ENCODE data around the gene DYSF. TPM values are rescaled to one million over a fixed set of nuclear protein-coding genes. Genes with fewer than 3 reads are reported as not detected.

Gene DYSF
- polyA plus RNA-seq, 3 donors, result 16.0 to 20.5 (median 17.0) TPM

- no peak for DNase-seq (ENCODE audit: low read depth in 3 of 3, low spot score in 2 of 3)
These were observed 142.7 kb downstream of the DYSF start for GRCh38 chr2:71596011-71596410.

DNA sequence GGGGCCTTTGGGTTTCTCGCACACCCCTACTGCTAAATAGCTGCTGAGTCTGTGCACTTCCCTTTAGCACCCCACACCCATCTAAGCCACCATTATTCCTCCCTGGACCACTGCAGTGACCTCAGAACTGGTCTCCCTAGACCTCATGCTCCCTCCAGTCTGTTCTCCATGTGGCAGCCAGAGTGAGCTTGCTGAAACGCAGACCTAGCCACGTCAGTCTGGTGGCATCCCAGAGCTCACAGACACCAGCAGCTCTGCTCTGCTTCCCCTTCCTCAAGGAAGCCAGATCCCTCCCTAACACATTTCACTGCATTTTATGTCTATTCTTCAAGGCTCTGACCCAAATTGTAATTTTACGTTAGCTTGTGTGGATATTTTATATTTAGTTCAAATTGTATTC, 144.4 kb downstream of the DYSF start:
- no peak for DNase-seq (ENCODE audit: low read depth in 3 of 3, low spot score in 2 of 3)

DNA sequence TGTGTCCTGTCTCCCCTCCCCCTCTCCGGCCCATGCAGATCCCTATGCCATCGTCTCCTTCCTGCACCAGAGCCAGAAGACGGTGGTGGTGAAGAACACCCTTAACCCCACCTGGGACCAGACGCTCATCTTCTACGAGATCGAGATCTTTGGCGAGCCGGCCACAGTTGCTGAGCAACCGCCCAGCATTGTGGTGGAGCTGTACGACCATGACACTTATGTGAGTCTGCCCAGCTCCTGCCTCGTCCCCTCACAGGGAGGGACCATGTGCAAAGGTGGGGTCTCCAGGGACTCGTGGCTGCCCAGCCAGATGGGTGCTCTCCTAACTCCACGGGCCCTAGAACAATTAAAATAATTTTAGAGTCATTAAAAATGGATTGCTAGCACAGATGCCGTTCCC, 145.2 kb downstream of the DYSF start:
- no peak for DNase-seq (ENCODE audit: low read depth in 3 of 3, low spot score in 2 of 3)

- DNase-seq (ENCODE audit: low read depth in 3 of 3, low spot score in 2 of 3), result no peak
These were observed 145.7 kb downstream of the DYSF start for GRCh38 chr2:71599038-71599437.

DNA sequence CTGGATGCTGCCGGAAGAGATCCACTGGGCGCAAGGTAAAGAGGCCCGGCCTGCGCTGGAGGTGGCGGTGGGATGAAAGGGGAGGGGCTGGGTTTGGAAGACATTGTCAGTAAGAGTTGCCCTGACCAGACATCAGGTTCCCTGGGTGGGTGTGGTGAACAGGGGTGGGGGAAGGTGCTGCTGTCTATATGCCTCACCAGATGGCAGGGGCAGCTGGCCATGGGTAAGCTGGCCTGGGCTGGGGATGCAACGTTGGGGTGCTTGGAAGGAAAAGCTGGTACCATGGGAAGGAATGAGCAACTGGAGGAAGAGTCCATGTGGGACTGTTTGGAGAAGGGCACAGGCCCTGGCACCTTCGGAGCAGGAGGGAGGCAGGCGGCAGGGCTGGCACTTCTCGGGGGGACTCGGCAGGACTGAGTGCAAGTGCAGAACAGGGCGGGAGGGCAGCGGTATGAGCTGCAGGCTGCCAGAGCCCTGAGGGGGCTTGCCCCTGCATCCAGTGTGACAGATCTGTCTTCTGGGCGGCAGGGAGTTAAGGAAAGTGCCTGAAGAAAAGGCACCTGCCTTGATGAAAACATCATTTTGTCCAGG, 146.4 kb downstream of the DYSF start:
- DNase-seq (ENCODE audit: low read depth in 3 of 3, low spot score in 2 of 3), result no peak

- no peak for DNase-seq (ENCODE audit: low read depth in 3 of 3, low spot score in 2 of 3)
These were observed 147.2 kb downstream of the DYSF start for GRCh38 chr2:71600555-71600954.

GRCh38 chr2:71601136-71602114, 148.1 kb downstream of the DYSF start:
- DNase-seq (ENCODE audit: low read depth in 3 of 3, low spot score in 2 of 3), result no peak

DNA sequence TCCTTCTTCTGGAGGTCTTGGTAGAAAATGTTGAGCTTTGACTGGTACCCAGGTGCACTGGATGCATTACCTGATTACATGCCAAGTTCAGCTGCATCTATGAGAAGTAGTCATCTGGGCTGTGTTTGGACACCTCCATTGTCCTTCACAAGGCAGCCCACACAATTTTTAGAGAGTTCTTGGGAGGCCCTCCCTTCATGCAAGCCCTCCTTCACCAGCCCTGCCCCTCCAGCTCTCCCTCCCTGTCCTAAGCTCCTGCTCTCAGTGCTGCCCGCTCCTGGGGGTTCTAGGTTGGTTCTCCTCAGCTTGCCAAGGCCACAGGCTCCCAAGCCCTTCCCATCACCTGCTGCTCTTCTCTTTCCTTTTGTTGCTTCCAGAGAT, 148.7 kb downstream of the DYSF start:
- DNase-seq (ENCODE audit: low read depth in 3 of 3, low spot score in 2 of 3), result no peak

DNA sequence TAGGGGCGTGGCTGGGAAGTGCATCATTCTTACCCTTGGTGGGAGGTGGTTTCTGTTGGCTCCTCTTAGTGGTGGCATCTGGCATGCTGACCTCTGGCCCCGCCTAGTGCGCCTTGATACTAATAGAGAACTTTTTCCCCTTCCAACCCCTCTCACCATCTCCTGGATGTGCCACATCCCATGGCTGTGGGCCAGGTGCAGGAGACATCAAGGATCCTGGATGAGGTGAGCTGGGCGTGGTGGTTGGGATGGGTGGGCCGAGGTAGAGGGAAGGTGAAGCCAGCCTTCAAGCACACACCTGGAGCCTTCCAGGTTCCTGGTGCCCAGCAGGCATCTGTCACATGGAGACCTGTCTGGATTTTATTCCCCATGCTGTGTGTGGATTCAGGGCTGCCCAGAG, 149.2 kb downstream of the DYSF start:
- no peak for DNase-seq (ENCODE audit: low read depth in 3 of 3, low spot score in 2 of 3)

DNA sequence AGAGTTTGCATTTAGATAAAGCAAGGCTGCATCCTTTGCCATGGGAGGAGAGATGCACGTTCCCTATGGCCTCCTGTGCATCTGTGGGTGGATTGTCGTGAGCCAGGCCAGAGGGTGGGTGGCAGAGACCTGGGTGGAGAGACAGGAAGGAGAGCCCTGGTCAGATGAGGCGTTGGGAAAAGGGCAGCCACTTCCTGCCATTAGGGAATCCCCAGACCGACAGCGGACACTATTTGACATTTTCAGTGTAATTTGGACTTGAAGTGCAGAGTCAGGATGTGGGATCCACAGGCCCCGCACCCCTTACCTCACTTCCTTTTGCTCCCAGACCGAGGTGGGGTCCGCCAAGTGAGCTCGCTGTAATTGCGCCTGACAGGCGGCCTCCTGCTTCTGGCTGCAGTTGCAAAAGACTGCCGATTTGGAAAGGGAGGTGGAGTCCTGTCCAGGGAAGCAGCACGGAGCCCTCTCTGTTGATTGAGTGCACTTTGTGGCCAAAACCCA, 150.0 kb downstream of the DYSF start:
- no peak for DNase-seq (ENCODE audit: low read depth in 3 of 3, low spot score in 2 of 3)

GRCh38 chr2:71603851-71604725, 150.7 kb downstream of the DYSF start:
- DNase-seq (ENCODE audit: low read depth in 3 of 3, low spot score in 2 of 3), result no peak

GRCh38 chr2:71604726-71605120, 151.4 kb downstream of the DYSF start:
- no peak for DNase-seq (ENCODE audit: low read depth in 3 of 3, low spot score in 2 of 3)

- DNase-seq (ENCODE audit: low read depth in 3 of 3, low spot score in 2 of 3), result no peak
These were observed 151.8 kb downstream of the DYSF start for GRCh38 chr2:71605173-71605641.

DNA sequence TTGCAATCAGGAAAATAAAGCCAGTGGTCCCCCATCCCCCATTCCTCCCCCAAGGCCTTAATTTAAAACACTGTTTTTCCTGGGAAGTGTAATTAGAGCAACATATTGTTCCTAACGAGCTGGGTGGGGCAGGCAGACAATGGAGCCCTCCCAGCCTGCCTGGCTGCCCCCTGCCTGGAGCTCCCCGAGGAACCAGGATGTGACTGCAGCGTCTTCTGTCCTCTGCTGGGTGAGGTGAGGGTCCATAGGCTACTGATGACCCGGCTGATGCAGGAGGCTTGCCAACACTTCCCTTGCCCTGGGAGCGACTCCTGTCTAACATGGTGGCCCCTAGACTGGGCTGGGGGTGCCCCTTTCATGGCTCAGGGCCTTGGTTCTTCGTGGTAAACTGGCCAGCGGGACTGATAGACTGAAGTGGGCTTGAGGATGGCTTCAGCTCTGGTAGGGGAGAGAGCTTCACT, 152.4 kb downstream of the DYSF start:
- no peak for DNase-seq (ENCODE audit: low read depth in 3 of 3, low spot score in 2 of 3)

DNA sequence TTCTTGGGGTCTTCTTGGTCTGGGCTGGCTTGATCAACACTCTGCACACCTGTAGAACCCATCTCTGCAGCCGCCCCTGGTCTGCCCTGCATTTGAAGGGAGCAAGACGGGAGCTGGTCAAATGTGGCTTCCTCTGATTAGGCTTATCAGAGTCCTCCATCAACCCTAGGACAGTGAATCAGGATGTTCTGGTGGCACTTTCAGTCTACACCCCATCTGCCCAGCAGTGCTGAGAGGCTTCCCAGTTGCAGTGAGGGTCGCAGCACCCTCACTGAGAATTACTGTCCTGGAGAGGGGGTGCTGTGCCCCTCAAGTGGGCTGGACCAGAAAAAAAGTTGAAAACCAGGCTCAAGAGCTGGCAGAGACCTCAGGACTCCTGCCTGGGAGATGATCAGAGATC, 152.9 kb downstream of the DYSF start:
- DNase-seq (ENCODE audit: low read depth in 3 of 3, low spot score in 2 of 3), result no peak

DNA sequence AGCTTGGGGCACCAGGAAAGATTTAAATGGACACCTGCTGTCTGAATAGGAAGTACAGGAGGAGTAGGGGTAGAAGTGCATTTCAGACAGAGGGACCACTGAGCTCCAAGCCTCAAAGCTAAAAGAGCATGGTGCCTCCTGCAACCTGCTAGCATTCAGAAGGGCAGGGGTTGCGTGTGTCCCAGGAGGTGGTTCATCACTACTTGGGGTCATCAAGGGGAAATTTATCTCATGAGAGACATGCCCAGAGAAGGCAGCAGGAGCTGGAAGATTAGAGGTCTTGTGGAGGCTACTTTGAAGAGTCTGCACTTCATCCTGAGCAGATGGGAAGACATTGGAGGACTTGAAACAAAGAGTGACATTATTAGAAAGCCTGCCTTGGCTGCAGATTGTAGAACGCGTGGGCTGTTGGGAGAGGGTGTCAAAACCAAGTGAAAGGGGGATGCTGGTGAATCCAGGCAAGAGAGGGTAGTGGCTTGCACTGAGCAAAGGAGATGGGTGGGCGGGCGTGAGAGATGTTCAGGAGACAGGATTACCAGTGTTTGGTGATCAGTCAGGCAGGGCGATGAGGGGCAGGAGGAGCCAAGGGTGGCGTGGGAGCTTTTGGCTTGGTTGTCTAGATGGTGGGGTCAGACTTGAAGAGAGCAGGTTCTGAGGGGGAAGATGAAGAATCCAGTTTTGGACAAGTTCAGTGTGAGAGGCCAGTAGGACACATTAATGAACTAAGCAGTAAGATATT, 154.0 kb downstream of the DYSF start:
- no peak for DNase-seq (ENCODE audit: low read depth in 3 of 3, low spot score in 2 of 3)

GRCh38 chr2:71608034-71608433, 154.7 kb downstream of the DYSF start:
- no peak for DNase-seq (ENCODE audit: low read depth in 3 of 3, low spot score in 2 of 3)

DNA sequence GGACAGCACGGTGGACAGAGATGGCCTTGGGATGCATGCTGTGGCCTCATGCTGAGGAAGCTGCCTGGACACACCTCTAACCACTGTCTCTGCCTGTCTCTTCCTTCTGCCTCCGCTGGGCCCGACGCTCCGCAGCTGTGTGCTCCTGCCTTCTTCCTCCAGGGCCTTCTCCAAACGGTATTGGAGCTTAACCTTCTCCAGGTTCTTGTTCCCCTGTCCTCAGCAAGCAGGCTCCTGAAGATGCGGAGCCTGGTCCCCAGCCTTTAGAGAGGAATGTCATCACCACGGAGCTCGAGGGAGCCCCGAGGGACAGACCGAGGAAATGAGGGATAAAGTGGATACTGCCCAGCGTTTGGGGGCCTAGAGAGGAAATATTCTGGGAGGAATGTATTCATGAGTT, 155.1 kb downstream of the DYSF start:
- DNase-seq (ENCODE audit: low read depth in 3 of 3, low spot score in 2 of 3), result no peak

- no peak for DNase-seq (ENCODE audit: low read depth in 3 of 3, low spot score in 2 of 3)
These were observed 155.7 kb downstream of the DYSF start for GRCh38 chr2:71609029-71609428.

DNA sequence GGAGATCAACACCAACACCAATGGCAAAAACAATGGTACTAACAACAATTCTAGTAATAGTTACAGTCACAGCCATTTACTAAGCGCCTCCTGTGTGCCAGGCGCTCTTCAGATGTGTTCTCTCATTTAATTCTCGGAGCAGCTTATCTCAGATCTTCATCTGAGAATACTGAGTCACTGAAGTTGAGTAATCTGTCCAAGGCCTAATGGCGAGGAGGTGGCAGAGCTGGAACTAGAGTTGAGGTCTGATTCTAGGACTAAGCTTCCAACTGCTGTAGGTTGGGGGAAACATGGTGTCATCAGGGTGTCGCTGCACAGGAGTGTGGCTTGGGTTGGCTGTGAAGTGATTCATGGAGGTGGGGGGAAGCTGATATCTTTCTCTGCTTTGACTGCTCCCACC, 156.1 kb downstream of the DYSF start:
- no peak for DNase-seq (ENCODE audit: low read depth in 3 of 3, low spot score in 2 of 3)

All from right renal cortex interstitium (tissue), 3 donors.